Right cardiac atrium (tissue), 5 donors: ENCODE data around the gene TNRC6B. TPM values are rescaled to one million over a fixed set of nuclear protein-coding genes. Genes with fewer than 3 reads are reported as not detected.

ENCODE experiments used
- ATAC-seq, 2 donors: fragments of 200-7000 bp; cut with Tn5 transposase; one replicate each; pipeline versions ENCODE4 v1.8.0 to v1.9.1; 2020; ENCODE audit warnings: moderate library complexity in 2 of 2, mild to moderate bottlenecking in 1 of 2
- DNase-seq, 3 donors: peaks; one replicate each; pipeline ENCODE4 v3.0.0-alpha.2; 2020
- H3K27ac ChIP-seq: one replicate; pipeline ENCODE4 v1.5.1; 2013; ENCODE audit warnings: mild to moderate bottlenecking, low read length, control low read depth, moderate library complexity
- H3K27me3 ChIP-seq: one replicate; pipeline ENCODE4 v1.6.1; 2013; ENCODE audit not compliant: control insufficient read depth, insufficient read depth
- H3K4me1 ChIP-seq: one replicate; pipeline ENCODE4 v1.6.1; 2013; ENCODE audit warnings: low read length; ENCODE audit not compliant: control insufficient read depth, insufficient read depth
- H3K4me3 ChIP-seq: one replicate; pipeline ENCODE4 v1.5.1; 2013; ENCODE audit warnings: low read length, control low read depth
- H3K9me3 ChIP-seq: one replicate; pipeline ENCODE4 v1.6.1; 2013; ENCODE audit warnings: low read length; ENCODE audit not compliant: control insufficient read depth
- whole genome bisulfite sequencing: extraction: QIAGEN DNeasy Blood & Tissue Kit; methylation state at CpG from one replicate; pipeline ENCODE4 v1.1.7; 2013; 5-methylcytosine and 5-hydroxymethylcytosine counted together
- intact Hi-C, 4 donors: fragments of 100-400 bp; cut with DNase I; formaldehyde crosslinking; loops; one replicate each; pipeline versions ENCODE4 v1.11.0 to v1.14.0; 2022 to 2023
- polyA plus RNA-seq: library from polyadenylated mRNA; stranded (reverse); fragments of 200-250 nt; gene quantifications from one replicate; pipeline ENCODE4 v1.2.3, GENCODE V29; 2013
- total RNA-seq, 4 donors: library from RNA; stranded (reverse); fragmentation: NEBNext Ultra II Directional; extraction: Animal tissue kit (Norgen Biotek cat#: 25700); gene quantifications; one replicate each; pipeline ENCODE4 v1.2.1, GENCODE V29; 2021
- donor health status: healthy with polysubstance abuse.
- donor health status: DM: no; HTN: yes; CAD: no.
- donor health status: DM: no; HTN: no; CAD: no.
- donor health status: DM: no; HTN: yes; CAD: no; lungs with severe emphysema.
- donor health status: DM: yes; HTN: yes; CAD: no.

The TNRC6B gene
- total and polyA plus RNA-seq, 5 donors = 14.4 to 50.6 (median 39.0) TPM

- Histone ChIP-seq H3K4me3 (no peak overlapping the region), H3K27ac (no peak overlapping the region), H3K9me3 (no peaks in the 10 kb centered on the region), H3K4me1 (peaks cover 6% of the 10 kb centered on the region), H3K27me3 (no peaks in the 10 kb centered on the region)
- intact Hi-C loops = no loop called here
- ATAC-seq (peak; percentile 86 to 95), DNase-seq (peak; percentile 66 to 79 (median 74))
- WGBS = 41% methylated on average over 7 of the region's 7 CpGs
These were observed 85.5 kb downstream of the TNRC6B start for GRCh38 chr22:40263191-40263590.

- no peaks in the 10 kb centered on the region for H3K9me3 ChIP-seq
- intact Hi-C loops = no loop called here
- H3K27ac ChIP-seq = no peak overlapping the region
- H3K4me3 ChIP-seq = no peak overlapping the region
- DNase-seq (no peak), ATAC-seq (peak in 1 of 2 donors; percentile 10)
- WGBS = 47% methylated on average over 4 of the region's 4 CpGs
- no peaks in the 10 kb centered on the region for H3K27me3 ChIP-seq
- H3K4me1 ChIP-seq = peaks cover 6% of the 10 kb centered on the region
These were observed 88.1 kb downstream of the TNRC6B start for GRCh38 chr22:40265783-40266182.

DNA sequence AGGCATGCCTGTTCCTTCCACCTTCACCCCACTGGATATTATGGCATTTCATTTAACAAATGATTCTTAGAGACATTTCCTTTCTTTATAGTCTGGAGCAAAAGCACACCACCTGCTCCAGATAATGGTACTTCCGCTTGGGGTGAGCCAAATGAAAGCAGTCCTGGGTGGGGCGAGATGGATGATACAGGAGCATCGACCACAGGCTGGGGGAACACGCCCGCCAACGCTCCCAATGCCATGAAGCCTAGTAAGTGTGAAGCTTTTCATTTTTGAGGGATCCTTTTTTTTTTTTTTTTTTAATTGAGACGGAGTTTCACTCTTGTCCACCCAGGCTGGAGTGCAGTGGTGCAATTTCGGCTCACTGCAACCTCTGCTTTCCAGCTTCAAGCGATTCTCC is 92.3 kb downstream of the TNRC6B start:
- Histone ChIP-seq H3K27ac (no peak overlapping the region), H3K9me3 (no peaks in the 10 kb centered on the region), H3K27me3 (no peaks in the 10 kb centered on the region), H3K4me3 (no peak overlapping the region), H3K4me1 (peaks cover 2% of the 10 kb centered on the region)
- ATAC-seq (no peak), DNase-seq (peak in 1 of 3 donors; percentile 59)
- intact Hi-C loops = loop anchor here in 1 of 4 donors (10.0 kb wide), 1 partner anchor 95 kb away; the partner anchor contains the start of gene TNRC6B
- 98% methylated on average over 9 of the region's 9 CpGs for WGBS

DNA sequence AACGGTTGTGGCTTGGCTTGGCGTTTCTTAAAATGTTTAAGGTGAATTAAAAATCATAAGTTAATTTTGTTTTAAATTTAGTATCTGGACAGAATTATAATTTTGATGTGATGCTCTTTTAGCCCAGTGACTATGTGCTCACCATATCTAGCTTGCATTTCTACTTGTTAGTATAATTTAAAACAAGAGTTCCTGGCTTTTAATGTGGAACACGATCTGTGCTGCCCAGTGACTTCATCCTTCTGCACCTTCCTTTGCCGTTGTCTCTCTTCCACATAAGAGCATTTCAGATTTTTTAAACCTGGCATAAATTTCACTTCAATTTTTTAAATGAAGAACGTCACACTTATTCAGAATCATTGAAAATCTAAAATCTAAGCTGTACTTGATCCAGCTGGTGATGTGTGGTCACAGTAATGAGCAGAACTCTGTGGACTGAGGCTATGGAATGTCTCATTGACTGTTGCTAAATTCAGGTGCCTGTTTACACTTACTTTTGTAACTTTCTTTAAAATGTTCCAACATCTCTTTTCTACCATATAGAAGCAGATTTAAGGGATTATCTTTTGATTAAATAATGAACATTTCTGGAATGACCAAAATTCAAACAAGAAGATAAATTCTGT is 93.1 kb downstream of the TNRC6B start:
- H3K9me3 ChIP-seq = no peaks in the 10 kb centered on the region
- ATAC-seq (no peak), DNase-seq (no peak)
- WGBS = 72% methylated on average over 5 of the region's 5 CpGs
- no peak overlapping the region for H3K4me3 ChIP-seq
- H3K4me1 ChIP-seq = peaks cover 2% of the 10 kb centered on the region
- no peaks in the 10 kb centered on the region for H3K27me3 ChIP-seq
- H3K27ac ChIP-seq = no peak overlapping the region
- intact Hi-C loops = loop anchor here in 1 of 4 donors (10.0 kb wide), 1 partner anchor 96 kb away; the partner anchor contains the start of gene TNRC6B

- Histone ChIP-seq H3K9me3 (no peaks in the 10 kb centered on the region), H3K4me1 (peaks cover 5% of the 10 kb centered on the region), H3K27ac (no peak overlapping the region), H3K27me3 (no peaks in the 10 kb centered on the region), H3K4me3 (no peak overlapping the region)
- no peak for DNase-seq
- no peak for ATAC-seq
- intact Hi-C loops = loop anchor here in 1 of 4 donors (10.0 kb wide), 1 partner anchor 97 kb away; the partner anchor contains the start of gene TNRC6B
- 74% methylated on average over 3 of the region's 3 CpGs for WGBS
These were observed 93.7 kb downstream of the TNRC6B start for GRCh38 chr22:40271440-40271839.

- no peaks in the 10 kb centered on the region for H3K9me3 ChIP-seq
- no peak for DNase-seq
- no peaks in the 10 kb centered on the region for H3K27me3 ChIP-seq
- ATAC-seq = no peak
- 74% methylated on average over 6 of the region's 6 CpGs for WGBS
- H3K4me1 ChIP-seq = peaks cover 7% of the 10 kb centered on the region
- intact Hi-C loops = loop anchor here in 1 of 4 donors (10.0 kb wide), 1 partner anchor 99 kb away; the partner anchor contains the start of gene TNRC6B
- H3K27ac ChIP-seq = no peak overlapping the region
- H3K4me3 ChIP-seq = no peak overlapping the region
These were observed 95.6 kb downstream of the TNRC6B start for GRCh38 chr22:40273319-40273718.

- intact Hi-C loops = loop anchor here in 1 of 4 donors (10.0 kb wide), 1 partner anchor 102 kb away; the partner anchor contains the start of gene TNRC6B
- peak; percentile 75 to 77 for ATAC-seq
- DNase-seq = peak in 1 of 3 donors; percentile 38
- peak overlapping the region; percentile 64 for H3K27ac ChIP-seq
- H3K9me3 ChIP-seq = no peaks in the 10 kb centered on the region
- H3K4me3 ChIP-seq = peak overlapping the region; percentile 73
- 37% methylated on average over 10 of the region's 10 CpGs for WGBS
- no peaks in the 10 kb centered on the region for H3K27me3 ChIP-seq
- peaks cover 5% of the 10 kb centered on the region for H3K4me1 ChIP-seq
These were observed 99.5 kb downstream of the TNRC6B start for GRCh38 chr22:40276996-40277823.

- WGBS = 92% methylated on average over 4 of the region's 4 CpGs
- ATAC-seq (no peak), DNase-seq (no peak)
- Histone ChIP-seq H3K27me3 (no peaks in the 10 kb centered on the region), H3K27ac (no peak overlapping the region), H3K4me1 (peaks cover 5% of the 10 kb centered on the region), H3K9me3 (no peaks in the 10 kb centered on the region), H3K4me3 (no peak overlapping the region)
- intact Hi-C loops = loop anchor here in 1 of 4 donors (10.0 kb wide), 1 partner anchor 104 kb away; the partner anchor contains the start of gene TNRC6B
These were observed 101.3 kb downstream of the TNRC6B start for GRCh38 chr22:40279017-40279416.

- intact Hi-C loops = no loop called here
- Histone ChIP-seq H3K4me1 (peaks cover 2% of the 10 kb centered on the region), H3K27me3 (no peaks in the 10 kb centered on the region), H3K27ac (no peak overlapping the region), H3K4me3 (no peak overlapping the region), H3K9me3 (no peaks in the 10 kb centered on the region)
- peak in 1 of 3 donors; percentile 51 for DNase-seq
- 90% methylated on average over 2 of the region's 2 CpGs for WGBS
- ATAC-seq = no peak
These were observed 104.0 kb downstream of the TNRC6B start for GRCh38 chr22:40281717-40282116.

DNA sequence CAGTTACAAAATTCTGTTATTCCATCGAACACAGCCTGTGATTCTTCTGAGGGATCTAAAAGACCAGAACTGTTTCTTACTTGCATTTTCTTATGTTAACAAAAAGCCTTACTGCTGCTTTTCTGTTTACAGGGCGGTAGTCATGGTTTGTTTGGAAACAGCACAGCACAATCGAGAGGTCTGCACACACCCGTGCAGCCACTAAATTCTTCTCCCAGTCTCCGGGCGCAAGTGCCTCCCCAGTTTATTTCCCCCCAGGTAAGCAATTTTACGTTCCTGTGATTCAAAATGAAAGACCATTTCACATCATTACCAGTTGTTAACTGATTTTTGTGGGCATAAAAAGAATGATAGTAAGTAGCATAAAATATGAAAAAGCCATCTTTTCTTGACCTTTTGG is 107.8 kb downstream of the TNRC6B start:
- no peak overlapping the region for H3K4me3 ChIP-seq
- no peak overlapping the region for H3K27ac ChIP-seq
- H3K4me1 ChIP-seq = no peaks in the 10 kb centered on the region
- 90% methylated on average over 7 of the region's 7 CpGs for WGBS
- intact Hi-C loops = no loop called here
- no peaks in the 10 kb centered on the region for H3K9me3 ChIP-seq
- DNase-seq (no peak), ATAC-seq (no peak)
- H3K27me3 ChIP-seq = no peaks in the 10 kb centered on the region

GRCh38 chr22:40289991-40290459 is 112.3 kb downstream of the TNRC6B start:
- Histone ChIP-seq H3K27ac (no peak overlapping the region), H3K27me3 (no peaks in the 10 kb centered on the region), H3K9me3 (no peaks in the 10 kb centered on the region), H3K4me1 (no peaks in the 10 kb centered on the region), H3K4me3 (no peak overlapping the region)
- DNase-seq = peak in 2 of 3 donors; percentile 25 to 58
- ATAC-seq = peak; percentile 27 to 93
- intact Hi-C loops = no loop called here
- WGBS = 60% methylated on average over 16 of the region's 16 CpGs
